Measurements from ENCODE around the gene IL12RB1.

- no peak for TF ChIP-seq SUZ12 (IDR thresholded peaks at IDR 0.05)
- no peak for TF ChIP-seq NFRKB (IDR thresholded peaks at IDR 0.05)
- TF ChIP-seq CTBP1 (IDR thresholded peaks at IDR 0.05; ENCODE audit: borderline replicate concordance) = no peak
- no peak for TF ChIP-seq FOXM1 (IDR thresholded peaks at IDR 0.05; ENCODE audit: borderline replicate concordance)
- TF ChIP-seq FOXA1 (IDR thresholded peaks at IDR 0.05) = no peak
- no peak for TF ChIP-seq ZNF384 (IDR thresholded peaks at IDR 0.05)
- TF ChIP-seq BHLHE40 (IDR thresholded peaks at IDR 0.05; ENCODE audit: borderline replicate concordance) = no peak
- TF ChIP-seq SP1 (IDR thresholded peaks at IDR 0.05) = no peak
- TF ChIP-seq L3MBTL2 (conservative IDR thresholded peaks at IDR 0.05) = no peak
- no peak for TF ChIP-seq PKNOX1 (IDR thresholded peaks at IDR 0.05)
- TF ChIP-seq ELF4 (IDR thresholded peaks at IDR 0.05) = no peak
- TF ChIP-seq ARNT (IDR thresholded peaks at IDR 0.05) = no peak
Measured at GRCh38 chr19:18027151-18027550, 59.6 kb downstream of the IL12RB1 start.

Data from HEK293T (cell line).